ENCODE results near the gene SH3PXD2A.

Gene SH3PXD2A

DNA sequence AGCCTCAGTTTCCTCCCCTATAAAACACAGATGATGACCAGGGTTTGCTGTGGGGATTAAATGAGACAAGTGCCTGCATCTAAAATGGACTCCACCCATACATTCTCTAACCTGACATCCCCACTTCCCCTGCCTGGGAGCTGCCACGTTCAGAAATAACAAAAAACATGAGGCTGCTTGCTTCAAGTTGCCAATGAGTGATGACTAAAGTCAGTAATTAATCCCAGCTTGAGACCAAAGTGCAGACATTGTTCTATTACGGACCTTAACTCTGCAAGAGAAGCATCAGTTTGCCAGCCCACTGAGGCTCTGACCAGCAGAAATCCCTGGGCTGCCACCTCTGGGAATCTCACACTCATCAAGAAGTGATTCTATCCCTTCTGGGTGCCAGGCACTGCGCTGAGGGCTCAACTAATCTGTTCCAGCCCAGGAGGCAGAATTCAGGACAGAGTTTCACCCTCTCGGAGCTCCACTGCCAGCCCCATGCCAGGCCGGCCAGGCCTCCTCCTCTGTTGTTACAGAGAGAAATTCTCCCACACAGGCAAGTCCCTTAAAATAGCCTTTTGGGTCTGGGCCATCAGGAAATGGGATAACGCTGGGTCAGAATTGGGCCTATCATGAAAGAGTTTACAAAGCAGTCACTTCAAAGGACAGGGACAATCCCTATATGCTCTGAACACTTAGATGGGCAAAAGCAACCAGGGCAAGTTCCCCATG lies 11.4 kb downstream of the SH3PXD2A start:
- peak; percentile 82 for DNase-seq (ENCODE audit: low spot score)
- TF ChIP-seq, protein P1, sequence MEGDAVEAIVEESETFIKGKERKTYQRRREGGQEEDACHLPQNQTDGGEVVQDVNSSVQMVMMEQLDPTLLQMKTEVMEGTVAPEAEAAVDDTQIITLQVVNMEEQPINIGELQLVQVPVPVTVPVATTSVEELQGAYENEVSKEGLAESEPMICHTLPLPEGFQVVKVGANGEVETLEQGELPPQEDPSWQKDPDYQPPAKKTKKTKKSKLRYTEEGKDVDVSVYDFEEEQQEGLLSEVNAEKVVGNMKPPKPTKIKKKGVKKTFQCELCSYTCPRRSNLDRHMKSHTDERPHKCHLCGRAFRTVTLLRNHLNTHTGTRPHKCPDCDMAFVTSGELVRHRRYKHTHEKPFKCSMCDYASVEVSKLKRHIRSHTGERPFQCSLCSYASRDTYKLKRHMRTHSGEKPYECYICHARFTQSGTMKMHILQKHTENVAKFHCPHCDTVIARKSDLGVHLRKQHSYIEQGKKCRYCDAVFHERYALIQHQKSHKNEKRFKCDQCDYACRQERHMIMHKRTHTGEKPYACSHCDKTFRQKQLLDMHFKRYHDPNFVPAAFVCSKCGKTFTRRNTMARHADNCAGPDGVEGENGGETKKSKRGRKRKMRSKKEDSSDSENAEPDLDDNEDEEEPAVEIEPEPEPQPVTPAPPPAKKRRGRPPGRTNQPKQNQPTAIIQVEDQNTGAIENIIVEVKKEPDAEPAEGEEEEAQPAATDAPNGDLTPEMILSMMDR (IDR thresholded peaks at IDR 0.05) = no peak
- Histone ChIP-seq H3K27ac (peak overlapping the region; percentile 81 to 85), H3K4me3 (no peak overlapping the region)

DNA sequence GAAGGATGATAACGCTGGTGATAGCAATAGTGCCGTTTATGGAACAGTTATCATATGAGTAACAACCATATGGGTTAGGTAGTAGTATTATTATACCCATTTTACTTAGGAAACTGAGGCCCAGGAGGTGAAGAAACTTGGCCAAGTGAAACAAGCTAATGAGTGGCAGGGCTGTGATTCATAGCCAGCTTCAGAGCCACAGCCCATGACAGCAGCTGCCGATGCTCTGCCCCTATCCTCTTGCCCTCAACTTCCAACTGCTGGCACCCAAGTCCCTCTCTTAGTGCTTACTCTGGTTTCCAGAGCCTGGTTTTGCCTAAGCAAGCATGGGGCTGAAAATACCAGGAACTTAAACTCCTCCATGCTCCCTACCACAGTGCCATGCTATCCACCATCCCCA lies 12.3 kb downstream of the SH3PXD2A start:
- H3K4me3 ChIP-seq = no peak overlapping the region
- peak overlapping the region; percentile 81 to 85 for H3K27ac ChIP-seq
- no peak for DNase-seq (ENCODE audit: low spot score)
- TF ChIP-seq, protein P1 (IDR thresholded peaks at IDR 0.05) = no peak

DNA sequence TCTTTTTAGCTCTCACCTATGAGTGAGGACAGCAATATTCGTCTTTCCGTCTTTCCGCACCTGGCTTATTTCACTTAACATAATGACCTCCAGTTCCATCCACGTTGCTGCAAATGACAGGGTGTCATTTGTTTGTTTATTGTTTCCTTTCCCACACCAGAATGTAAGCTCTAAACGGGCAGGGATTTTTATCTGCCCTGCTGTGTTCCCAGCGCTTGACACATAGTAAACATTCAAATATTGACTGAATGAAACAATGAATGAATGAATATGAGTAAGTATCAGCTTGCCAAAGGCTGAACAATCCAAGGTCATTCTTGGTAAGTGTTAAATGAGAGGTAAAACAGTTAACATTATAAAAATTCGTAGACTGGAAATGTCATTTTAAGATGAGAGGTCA lies 12.8 kb downstream of the SH3PXD2A start:
- Histone ChIP-seq H3K27ac (peak overlapping the region in 1 of 2 donors; percentile 85), H3K4me3 (no peak overlapping the region)
- no peak for DNase-seq (ENCODE audit: low spot score)
- TF ChIP-seq, protein P1 (IDR thresholded peaks at IDR 0.05) = no peak

DNA sequence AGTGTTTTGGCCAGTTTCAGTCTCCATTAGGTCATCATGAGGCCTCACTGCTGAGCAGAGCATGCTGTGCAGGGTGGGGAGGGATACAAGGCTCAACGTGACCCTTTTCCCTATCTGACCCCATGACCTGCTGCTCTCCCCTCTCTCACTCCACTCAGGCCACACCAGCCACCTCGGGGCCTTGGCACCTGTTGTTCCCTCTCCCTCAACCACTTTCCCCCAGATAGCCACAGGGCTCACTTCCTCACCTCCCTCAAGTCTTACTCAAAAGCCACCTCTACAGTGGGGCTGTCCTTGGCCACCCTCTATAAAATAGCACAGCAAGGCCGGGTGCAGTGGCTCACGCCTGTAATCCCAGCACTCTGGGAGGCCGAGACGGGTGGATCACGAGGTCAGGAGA lies 13.9 kb downstream of the SH3PXD2A start:
- no peak overlapping the region for H3K27ac ChIP-seq
- no peak for DNase-seq (ENCODE audit: low spot score)
- TF ChIP-seq, protein P1 (IDR thresholded peaks at IDR 0.05) = no peak
- no peak overlapping the region for H3K4me3 ChIP-seq

DNA sequence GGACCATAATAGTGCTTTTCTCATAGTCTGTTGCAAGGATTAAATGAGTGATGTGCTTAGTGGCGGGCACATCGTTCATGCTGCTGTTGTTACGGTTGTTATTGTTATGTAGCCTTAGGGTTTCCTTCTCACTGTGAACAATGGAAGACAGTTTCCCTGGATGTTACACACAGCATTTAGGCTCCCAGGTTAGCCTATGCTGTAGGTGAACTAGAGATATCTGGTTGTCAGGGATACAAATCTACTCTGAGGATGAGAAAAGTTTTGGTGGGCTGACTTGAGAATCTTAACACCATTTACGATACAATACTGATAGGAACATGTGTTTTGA lies 14.7 kb downstream of the SH3PXD2A start:
- H3K4me3 ChIP-seq = no peak overlapping the region
- no peak for DNase-seq (ENCODE audit: low spot score)
- TF ChIP-seq, protein P1 (IDR thresholded peaks at IDR 0.05) = no peak
- H3K27ac ChIP-seq = no peak overlapping the region

DNA sequence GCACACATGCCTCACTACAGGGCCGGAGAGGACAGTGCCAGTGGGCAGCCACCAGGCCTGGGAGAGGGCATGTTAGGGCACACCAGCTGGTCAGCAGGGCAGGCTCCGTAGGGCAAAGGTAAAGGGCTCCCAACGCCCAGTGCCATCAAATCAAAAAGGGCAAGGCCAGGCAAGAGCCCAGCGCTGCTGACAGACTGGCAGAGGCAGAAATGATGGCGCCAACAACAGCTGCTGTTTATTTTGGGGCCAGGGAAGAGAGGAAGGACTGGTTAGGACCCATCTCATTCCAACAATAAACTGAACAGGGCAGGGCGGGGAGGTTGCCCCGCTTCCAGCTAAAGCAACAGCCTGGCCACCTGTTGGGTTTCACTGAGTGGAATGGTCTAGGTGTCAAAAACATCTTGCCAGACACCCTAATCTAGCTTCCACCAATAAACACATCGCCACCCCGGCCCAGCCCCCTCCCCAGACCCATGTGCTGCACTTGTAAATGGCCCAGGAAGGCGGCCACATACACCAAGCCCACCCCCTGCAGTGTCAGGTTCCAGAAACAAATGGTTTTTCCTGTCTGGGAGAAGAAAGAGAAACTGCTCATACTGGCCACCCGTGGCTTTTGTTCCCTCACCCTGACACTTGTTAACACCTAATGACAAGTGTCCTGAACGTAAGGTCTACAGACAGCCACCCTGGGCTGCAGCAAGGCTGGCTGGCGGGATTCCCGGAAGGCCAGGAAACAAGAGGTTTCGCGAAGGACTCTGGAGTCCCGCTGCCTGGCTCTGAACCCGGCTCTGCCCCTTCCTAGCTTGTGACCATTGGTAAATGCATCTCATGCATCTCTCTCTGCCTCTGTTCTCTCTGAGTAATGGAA lies 15.3 kb downstream of the SH3PXD2A start:
- no peak overlapping the region for H3K27ac ChIP-seq
- TF ChIP-seq, protein P1 (IDR thresholded peaks at IDR 0.05) = no peak
- peak; percentile 71 for DNase-seq (ENCODE audit: low spot score)
- no peak overlapping the region for H3K4me3 ChIP-seq

DNA sequence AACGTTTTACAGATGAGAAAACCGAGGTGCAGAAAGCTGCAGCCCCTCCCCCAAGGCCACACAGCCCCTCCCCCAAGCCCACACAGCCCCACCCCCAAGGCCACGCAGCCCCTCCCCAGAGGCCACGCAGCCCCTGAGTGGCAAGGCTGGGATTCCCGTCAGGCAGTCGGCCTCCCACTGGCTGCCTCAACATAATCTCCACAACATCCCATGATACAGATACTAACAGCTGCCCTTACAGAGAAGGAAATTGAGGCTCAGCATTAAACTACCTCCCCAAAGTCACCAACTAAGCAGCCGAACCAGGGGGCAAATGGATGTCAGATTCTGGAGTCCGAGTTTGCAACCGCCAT lies 15.9 kb downstream of the SH3PXD2A start:
- DNase-seq (ENCODE audit: low spot score) = no peak
- peak overlapping the region in 1 of 2 donors; percentile 35 for H3K27ac ChIP-seq
- H3K4me3 ChIP-seq = peak overlapping the region; percentile 25
- TF ChIP-seq, protein P1 (IDR thresholded peaks at IDR 0.05) = no peak
